ENCODE results near the gene AIP. TPM values are rescaled to one million over a fixed set of nuclear protein-coding genes. Genes with fewer than 3 reads are reported as not detected.

The AIP gene
- total and polyA plus RNA-seq, 9 of the 15 experiments (the other 6 are each of a cell fraction or from before 2014, with no cell fraction given): 5.2 to 92.5 (median 52.7) TPM

GRCh38 chr11:67508486-67509121, 25.8 kb downstream of the AIP start (continued):
- TF ChIP-seq SMAD2 (IDR thresholded peaks at IDR 0.05; ENCODE audit: low read depth, low read length) (no peak), FOSL1 (tag; conservative IDR thresholded peaks at IDR 0.05) (0 out of 2 replicates have a peak, but pooled peaks have one; percentile 27), TSC22D4 (tag; IDR thresholded peaks at IDR 0.05) (no peak), CEBPB (tag; IDR thresholded peaks at IDR 0.05) (no peak), TGIF2 (CRISPR knock-in tag; IDR thresholded peaks at IDR 0.05) (no peak), CHD2 (IDR thresholded peaks at IDR 0.05; ENCODE audit: low read depth, low read length) (no peak), ZC3H8 (IDR thresholded peaks at IDR 0.05) (no peak), RAD21 (CRISPR knock-in tag; conservative IDR thresholded peaks at IDR 0.05 in 1 of 2, IDR thresholded peaks at IDR 0.05 in 1 of 2) (no peak; a peak in 1 of 4 replicates), HES1 (IDR thresholded peaks at IDR 0.05; ENCODE audit: low read depth) (no peak), ZNF398 (CRISPR knock-in tag; IDR thresholded peaks at IDR 0.05) (no peak), ADNP (tag; IDR thresholded peaks at IDR 0.05) (no peak), ZNF133 (CRISPR knock-in tag; IDR thresholded peaks at IDR 0.05) (no peak), SP1 (CRISPR knock-in tag; IDR thresholded peaks at IDR 0.05) (peak; percentile 54; the same call in 1 of the 2 replicates), ZNF589 (CRISPR knock-in tag; IDR thresholded peaks at IDR 0.05; ENCODE audit: low read depth) (no peak), ZNF12 (CRISPR knock-in tag; IDR thresholded peaks at IDR 0.05) (no peak), JUND (IDR thresholded peaks at IDR 0.05; ENCODE audit: borderline replicate concordance, low read depth, low read length) (peak; percentile 64), JUND (tag; IDR thresholded peaks at IDR 0.05; ENCODE audit: borderline replicate concordance, low read depth, low read length) (peak; percentile 60; the same call in 1 of the 3 replicates), ETV5 (CRISPR knock-in tag; IDR thresholded peaks at IDR 0.05; ENCODE audit: low read depth) (peak; percentile 9; the same call in 1 of the 2 replicates), OTX1 (CRISPR knock-in tag; IDR thresholded peaks at IDR 0.05) (no peak), MAZ (CRISPR knock-in tag; conservative IDR thresholded peaks at IDR 0.05 in 1 of 2, IDR thresholded peaks at IDR 0.05 in 1 of 2) (peak; percentile 95 to 96), NCOR1 (IDR thresholded peaks at IDR 0.05) (no peak), EWSR1 (IDR thresholded peaks at IDR 0.05; ENCODE audit: borderline replicate concordance, low read depth, partially characterized antibody) (no peak), MITF (IDR thresholded peaks at IDR 0.05) (peak; percentile 58; the same call in 1 of the 2 replicates), BMI1 (IDR thresholded peaks at IDR 0.05; ENCODE audit: low read length) (peak; percentile 97), ZNF146 (CRISPR knock-in tag; IDR thresholded peaks at IDR 0.05; ENCODE audit: unreplicated experiment) (no peak), PHF21A (IDR thresholded peaks at IDR 0.05; ENCODE audit: borderline replicate concordance, low read depth) (no peak), NRF1 (conservative IDR thresholded peaks at IDR 0.05 in 1 of 2, IDR thresholded peaks at IDR 0.05 in 1 of 2) (peak; percentile 98)

All from K562 (cell line).